Keratinocyte (primary cell): ENCODE data around the gene FRZB.

Experiments used
- CTCF ChIP-seq, 3 experiments: IDR thresholded peaks in 1 of 3; conservative IDR thresholded peaks in 1 of 3; optimal IDR thresholded peaks in 1 of 3; 2 replicates in 2 of 3; 3 replicates in 1 of 3; pipeline versions ENCODE3 to v1.5.1; 2011; ENCODE audit warnings: low read length in 3 of 3, mild to moderate bottlenecking in 3 of 3, moderate library complexity in 2 of 3, control low read depth in 1 of 3, inconsistent platforms in 1 of 3; ENCODE audit not compliant: insufficient read depth in 2 of 3; ENCODE audit errors: extremely low read depth in 1 of 3
- EZH2 ChIP-seq: IDR thresholded peaks from one replicate; pipeline ENCODE4 v1.6.1; 2012; ENCODE audit warnings: inconsistent platforms, mild to moderate bottlenecking, low read length, moderate library complexity

DNA sequence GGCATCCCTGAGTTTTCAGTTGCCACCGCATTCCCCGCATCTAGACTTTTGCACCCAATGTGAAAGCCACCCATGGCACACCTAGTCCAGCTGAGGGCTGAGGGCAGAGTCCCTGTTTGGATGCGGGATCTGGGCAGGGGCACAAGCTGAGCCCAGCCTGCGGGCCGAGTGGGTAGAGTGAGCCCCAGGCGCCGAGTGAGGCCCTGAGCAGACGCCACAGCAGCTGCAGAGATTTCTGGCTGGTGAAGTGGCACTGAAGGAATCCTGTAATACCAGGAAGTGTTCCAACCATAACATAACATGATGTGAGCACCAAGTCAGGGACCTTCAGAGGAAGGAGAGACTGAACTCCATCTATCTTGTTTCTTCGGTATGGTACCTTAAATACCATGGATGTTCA, 27.7 kb upstream of the FRZB start:
- TF ChIP-seq EZH2 = no peak
- no peak for TF ChIP-seq CTCF (optimal IDR thresholded peaks at IDR 0.05 in 1 of 3, IDR thresholded peaks at IDR 0.05 in 1 of 3, conservative IDR thresholded peaks at IDR 0.05 in 1 of 3; ENCODE audit: extremely low read depth in 1 of 3, insufficient read depth in 2 of 3, low read length in 3 of 3)
